NCI-H2227 (cell line): ENCODE measurements around the gene ULK1.

Experiments used
- DNase-seq: peaks from one replicate; lab custom pipeline; 2025; ENCODE audit not compliant: unreplicated experiment; lab: John Stamatoyannopoulos, UW

ULK1 gene

GRCh38 chr12:131919051-131919347, 24.6 kb downstream of the ULK1 start:
- no peak for DNase-seq

GRCh38 chr12:131919366-131920156, 25.1 kb downstream of the ULK1 start:
- DNase-seq, result no peak

- no peak for DNase-seq
Observed at GRCh38 chr12:131920157-131920508, 25.7 kb downstream of the ULK1 start.

GRCh38 chr12:131920902-131921840, 26.7 kb downstream of the ULK1 start:
- no peak for DNase-seq

GRCh38 chr12:131921866-131922769, 27.7 kb downstream of the ULK1 start:
- DNase-seq, result no peak

GRCh38 chr12:131922772-131923171, 28.4 kb downstream of the ULK1 start:
- DNase-seq, result no peak

- DNase-seq, result no peak
Observed at GRCh38 chr12:131923260-131923659, 28.8 kb downstream of the ULK1 start.

- no peak for DNase-seq
Observed at GRCh38 chr12:131927110-131928079, 33.0 kb downstream of the ULK1 start.

GRCh38 chr12:131928080-131928710, 33.8 kb downstream of the ULK1 start:
- peak; percentile 58 for DNase-seq

- peak; percentile 98 for DNase-seq
Observed at GRCh38 chr12:131928711-131929580, 34.5 kb downstream of the ULK1 start, which contains the start of gene PUS1. PUS1 (plus strand) TSS chr12:131929276; CDS start chr12:131929723, 447 bp downstream.

- DNase-seq, result peak; percentile 46
Observed at GRCh38 chr12:131929581-131930456, 35.4 kb downstream of the ULK1 start.

- no peak for DNase-seq
Observed at GRCh38 chr12:131930510-131930909, 36.1 kb downstream of the ULK1 start.

- DNase-seq, result no peak
Observed at GRCh38 chr12:131933387-131933786, 39.0 kb downstream of the ULK1 start.

GRCh38 chr12:131934535-131934934, 40.1 kb downstream of the ULK1 start:
- no peak for DNase-seq

- no peak for DNase-seq
Observed at GRCh38 chr12:131938082-131938481, 43.7 kb downstream of the ULK1 start.

GRCh38 chr12:131939007-131939406, 44.6 kb downstream of the ULK1 start:
- DNase-seq, result no peak

- no peak for DNase-seq
Observed at GRCh38 chr12:131940141-131940547, 45.7 kb downstream of the ULK1 start.
